Spleen (tissue), 7 donors: ENCODE data around the gene ZNF804B.

Source experiments
- CTCF ChIP-seq, 11 experiments: fragments of 200-600 bp in 7 of 11; fragments of 450-650 bp in 4 of 11; sonication (generic) in 4 of 11; IDR thresholded peaks in 8 of 11; conservative IDR thresholded peaks in 3 of 11; 1 replicate in 7 of 11; 2 replicates in 4 of 11; pipeline versions ENCODE4 v1.4.0 to v1.8.0; 2016 to 2021; ENCODE audit warnings: antibody characterized with exemption in 11 of 11, inconsistent platforms in 4 of 11, mild to moderate bottlenecking in 1 of 11
- POLR2AphosphoS5 ChIP-seq, 3 donors: sonication (generic); formaldehyde crosslinking; IDR thresholded peaks; one replicate each; pipeline ENCODE4 v1.5.1; 2017; ENCODE audit warnings: antibody characterized with exemption in 3 of 3
- donor health status: DM: no; HTN: no; CAD: no; lungs with moderate emphysema.
- donor health status: DM: no; HTN: no; CAD: no.
- donor health status: DM: no; HTN: no; CAD: no.

DNA sequence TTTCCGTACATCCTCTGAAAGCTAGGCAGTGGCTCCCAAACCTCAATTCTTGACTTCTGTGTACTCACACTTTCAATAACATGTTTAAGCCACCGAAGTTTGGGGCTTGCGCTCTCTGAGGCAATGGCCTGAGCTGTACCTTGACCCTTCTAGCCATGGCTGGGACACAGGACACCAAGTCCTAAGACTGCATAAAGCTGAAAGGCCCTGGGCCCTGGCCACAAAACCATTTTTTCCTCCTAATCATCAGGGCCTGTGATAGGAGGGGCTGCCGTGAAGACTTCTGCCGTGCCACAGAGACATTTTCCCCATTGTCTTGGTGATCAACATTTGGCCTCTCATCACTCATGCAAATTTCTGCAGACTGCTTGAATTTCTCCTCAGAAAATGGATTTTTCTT, 252.5 kb downstream of the ZNF804B start:
- TF ChIP-seq CTCF (IDR thresholded peaks at IDR 0.05 in 8 of 11, conservative IDR thresholded peaks at IDR 0.05 in 3 of 11) (no peak), POLR2AphosphoS5 (IDR thresholded peaks at IDR 0.05) (no peak)
